GM23248 (cell line): Measurements from ENCODE around the gene MMP2.

Experiments
- EZH2 ChIP-seq: fragments of 200-600 bp; sonication (generic); IDR thresholded peaks from 2 replicates; pipeline ENCODE4 v1.6.1; 2018; ENCODE audit warnings: antibody characterized with exemption, mild to moderate bottlenecking; ENCODE audit not compliant: insufficient read depth, poor library complexity, severe bottlenecking
- EZH2phosphoT487 ChIP-seq: fragments of 200-600 bp; sonication (generic); IDR thresholded peaks from 2 replicates; pipeline ENCODE4 v1.6.1; 2018; ENCODE audit warnings: antibody characterized with exemption, moderate library complexity, mild to moderate bottlenecking, low read depth; ENCODE audit not compliant: insufficient read depth

- TF ChIP-seq EZH2 (no peak), EZH2phosphoT487 (peak; percentile 91)
These were observed 21.0 kb downstream of the MMP2 start for GRCh38 chr16:55499951-55500529.
